Measurements from ENCODE around the gene NOC2L.

Gene NOC2L

GRCh38 chr1:974293-974640 is 15.2 kb upstream of the NOC2L start:
- no peak for DNase-seq

DNA sequence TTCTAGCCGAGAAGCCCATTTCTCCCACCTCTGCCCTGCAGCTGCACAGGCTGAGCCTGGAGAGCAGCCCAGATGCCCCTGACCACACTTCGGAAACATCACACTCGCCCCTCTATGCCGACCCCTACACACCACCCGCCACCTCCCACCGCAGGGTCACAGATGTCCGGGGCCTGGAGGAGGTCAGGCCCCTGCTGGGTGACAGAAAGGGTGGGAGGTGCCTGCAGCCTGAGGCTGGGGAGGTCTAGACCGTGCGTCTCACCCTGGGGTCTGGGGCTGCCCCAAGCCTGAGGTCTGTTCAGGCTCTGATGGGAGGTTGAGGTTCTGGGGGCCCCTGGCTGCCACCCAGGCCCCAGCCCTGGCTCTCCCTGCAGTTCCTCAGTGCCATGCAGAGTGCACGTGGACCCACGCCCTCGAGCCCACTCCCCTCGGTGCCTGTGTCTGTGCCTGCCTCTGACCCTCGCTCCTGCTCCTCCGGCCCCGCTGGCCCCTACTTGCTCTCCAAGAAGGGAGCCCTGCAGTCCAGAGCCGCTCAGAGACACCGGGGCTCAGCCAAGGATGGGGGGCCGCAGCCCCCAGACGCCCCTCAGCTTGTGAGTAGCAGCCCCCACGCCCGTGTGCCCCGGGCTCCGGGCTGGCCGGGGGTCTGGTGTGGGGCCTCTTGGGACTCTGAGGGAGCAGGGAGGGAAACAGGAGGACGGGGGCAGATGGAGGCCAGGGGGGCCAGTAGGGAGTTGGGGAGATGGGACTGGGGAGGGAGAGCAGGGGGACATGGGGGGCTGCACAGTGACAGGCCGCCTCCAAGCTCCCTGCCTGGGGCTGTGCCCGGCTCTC is 14.6 kb upstream of the NOC2L start:
- DNase-seq = no peak

GRCh38 chr1:972726-973458 is 13.8 kb upstream of the NOC2L start:
- DNase-seq = no peak

- DNase-seq = no peak
Observed at GRCh38 chr1:971751-972506, 12.9 kb upstream of the NOC2L start.

DNA sequence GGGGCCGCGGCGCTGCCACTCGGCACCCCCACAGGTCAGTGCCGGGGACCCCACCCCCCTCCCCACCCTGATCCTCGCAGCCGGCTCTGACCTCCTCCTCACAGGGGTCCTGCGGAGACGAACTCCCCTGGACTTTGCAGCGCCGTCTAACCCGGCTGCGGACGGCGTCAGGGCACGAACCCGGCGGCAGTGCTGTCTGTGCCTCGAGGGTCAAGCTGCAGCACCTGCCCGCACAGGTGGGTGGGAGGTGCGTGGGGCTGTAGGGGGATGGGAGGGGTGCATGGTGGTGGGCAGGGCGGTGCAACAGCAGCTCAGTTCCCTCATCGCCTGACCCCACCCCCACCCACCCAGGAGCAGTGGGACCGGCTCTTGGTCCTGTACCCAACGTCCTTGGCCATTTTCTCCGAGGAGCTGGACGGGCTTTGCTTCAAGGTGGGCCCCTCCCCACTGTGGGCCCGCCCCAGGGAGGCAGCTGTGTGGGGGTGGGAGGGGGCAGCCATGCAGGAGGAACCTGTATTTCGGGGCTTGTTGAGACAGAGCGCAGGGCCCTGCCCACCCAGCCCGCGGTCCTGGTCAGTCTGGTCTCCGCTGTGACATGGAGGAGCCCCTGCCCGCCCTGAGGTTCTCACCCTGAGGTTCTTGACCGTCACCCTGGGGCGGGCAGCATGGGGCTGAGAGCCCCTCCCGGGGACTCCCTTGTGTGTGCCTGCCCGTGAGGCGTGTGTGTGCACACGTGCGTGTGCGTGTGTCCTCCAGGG is 12.1 kb upstream of the NOC2L start:
- DNase-seq = no peak

DNA sequence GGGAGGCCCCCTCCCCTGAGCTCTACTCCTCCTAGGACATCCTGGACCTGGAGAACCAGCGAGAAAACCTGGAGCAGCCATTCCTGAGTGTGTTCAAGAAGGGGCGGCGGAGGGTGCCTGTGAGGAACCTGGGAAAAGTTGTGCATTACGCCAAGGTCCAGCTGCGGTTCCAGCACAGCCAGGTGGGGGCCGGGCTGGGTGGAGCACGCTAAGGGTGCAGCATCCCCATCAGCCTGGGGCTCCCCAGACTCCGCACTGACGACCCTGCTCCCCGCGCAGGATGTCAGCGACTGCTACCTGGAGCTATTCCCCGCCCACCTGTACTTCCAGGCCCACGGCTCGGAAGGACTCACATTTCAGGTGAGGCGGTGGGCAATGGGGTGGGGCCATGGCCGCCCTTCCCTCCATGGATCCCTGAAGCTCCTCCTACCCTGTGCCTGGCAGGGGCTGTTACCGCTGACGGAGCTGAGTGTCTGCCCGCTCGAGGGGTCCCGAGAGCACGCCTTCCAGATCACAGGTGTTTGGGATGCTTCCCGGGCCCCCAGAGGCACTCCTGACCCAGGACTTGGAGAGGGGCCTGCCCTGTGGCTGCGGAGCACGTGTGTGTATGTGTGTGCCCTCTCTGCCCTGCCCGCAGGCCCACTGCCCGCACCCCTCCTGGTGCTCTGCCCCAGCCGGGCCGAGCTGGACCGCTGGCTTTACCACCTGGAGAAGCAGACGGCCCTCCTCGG is 11.4 kb upstream of the NOC2L start:
- DNase-seq = no peak

GRCh38 chr1:969260-969855 is 10.3 kb upstream of the NOC2L start:
- no peak for DNase-seq

DNA sequence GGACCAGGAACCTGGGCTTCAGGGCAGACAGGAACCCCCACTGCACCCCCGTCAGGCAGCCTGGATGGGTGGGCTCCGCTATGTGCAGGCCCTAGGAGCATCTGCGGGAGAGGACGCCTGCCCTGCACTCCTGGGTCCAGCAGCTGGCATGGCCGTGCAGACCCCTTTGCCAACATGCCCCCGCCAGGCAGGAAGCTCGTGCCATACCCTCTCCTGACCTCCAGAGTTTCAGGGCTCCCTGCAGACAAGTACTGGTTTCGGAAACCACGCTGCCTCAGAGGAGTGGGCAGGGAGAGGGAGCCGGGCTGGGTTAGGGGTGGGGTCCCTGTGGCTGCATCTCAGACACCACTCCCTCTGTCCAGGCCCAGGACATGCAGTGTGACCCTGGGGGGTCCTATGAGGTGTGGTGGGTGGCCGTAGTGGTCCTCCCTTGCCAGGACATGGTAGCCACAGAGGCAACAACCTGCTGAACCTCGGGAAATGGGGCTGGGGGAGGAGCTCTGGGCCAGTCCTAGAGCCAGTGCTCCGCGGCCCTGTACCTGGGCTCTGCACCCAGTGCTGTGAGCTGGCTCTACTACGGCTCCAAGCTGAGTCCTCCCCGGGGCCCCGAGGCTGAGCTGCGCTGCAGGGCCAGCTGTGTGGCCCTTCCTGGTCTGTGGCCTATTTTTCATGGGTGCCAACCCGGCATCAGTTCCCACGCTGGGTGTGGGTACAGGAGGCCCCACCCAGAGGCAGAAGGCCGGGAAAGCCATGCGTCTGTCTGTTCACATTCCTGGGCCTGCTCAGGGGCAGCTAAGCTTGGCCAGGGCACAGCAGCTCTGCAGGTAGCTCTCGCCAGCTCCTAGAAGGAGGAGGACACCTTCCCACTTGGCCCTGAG is 8.6 kb upstream of the NOC2L start:
- DNase-seq = no peak

DNA sequence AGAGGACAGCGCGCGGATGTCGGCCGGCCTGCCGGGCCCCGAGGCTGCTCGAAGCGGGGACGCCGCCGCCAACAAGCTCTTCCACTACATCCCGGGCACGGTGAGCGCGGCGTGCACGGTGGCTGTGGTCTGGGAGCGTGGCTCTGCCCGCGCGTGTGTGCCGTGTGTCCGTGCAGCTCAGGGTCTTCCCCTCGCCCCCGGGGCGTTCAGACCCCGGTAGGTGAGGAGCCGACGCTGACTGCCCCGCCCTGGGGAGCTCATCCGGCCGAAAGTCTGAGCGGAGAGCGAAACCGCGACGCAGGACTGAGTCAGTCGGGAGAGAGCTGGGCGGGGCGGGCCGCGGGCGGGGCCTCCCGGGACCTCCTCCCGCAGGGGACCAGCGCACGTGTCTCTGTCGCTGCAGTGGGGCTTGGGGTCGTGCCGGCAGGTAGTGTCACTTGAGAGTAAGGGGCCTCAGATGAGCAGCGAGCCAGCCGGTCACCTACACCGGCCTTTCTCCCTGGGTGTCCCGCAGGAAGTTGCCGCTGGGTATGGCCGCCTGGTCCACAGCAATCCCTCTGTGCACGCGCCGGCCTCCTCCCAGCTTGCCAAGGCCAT is 7.7 kb upstream of the NOC2L start:
- DNase-seq = no peak

DNA sequence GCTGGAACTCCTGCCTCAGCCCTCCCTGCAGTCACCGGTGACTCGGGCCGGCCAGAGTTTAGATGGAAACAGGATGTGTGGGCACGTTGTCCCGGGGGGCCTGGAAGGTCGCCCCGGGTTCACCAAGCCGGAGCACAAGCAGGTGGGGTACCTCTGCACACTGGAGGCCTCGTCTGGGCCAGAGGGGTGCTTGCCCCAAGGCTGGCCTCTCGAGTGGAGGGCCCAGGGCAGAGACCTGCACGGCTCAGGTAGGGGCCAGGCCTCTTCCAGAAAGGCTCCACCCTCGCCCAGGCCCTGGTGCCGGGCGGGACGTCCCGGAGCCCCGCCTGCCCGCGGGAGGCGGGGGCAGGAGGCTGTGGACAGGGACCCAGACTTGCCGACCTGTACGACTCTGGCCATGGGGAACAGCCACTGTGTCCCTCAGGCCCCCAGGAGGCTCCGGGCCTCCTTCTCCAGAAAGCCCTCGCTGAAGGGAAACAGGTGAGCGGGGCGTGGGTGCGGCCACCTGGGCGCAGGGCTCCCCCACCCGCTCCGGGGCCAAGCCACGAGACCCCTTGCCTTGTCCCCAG is 7.2 kb upstream of the NOC2L start, which contains the start of gene PLEKHN1:
TSS of gene PLEKHN1 (plus strand) at position 348 of the 569 bp plus-strand sequence. CDS start at position 398, 50 bp downstream.
- no peak for DNase-seq

- no peak for DNase-seq
Observed at GRCh38 chr1:965526-966134, 6.6 kb upstream of the NOC2L start.

DNA sequence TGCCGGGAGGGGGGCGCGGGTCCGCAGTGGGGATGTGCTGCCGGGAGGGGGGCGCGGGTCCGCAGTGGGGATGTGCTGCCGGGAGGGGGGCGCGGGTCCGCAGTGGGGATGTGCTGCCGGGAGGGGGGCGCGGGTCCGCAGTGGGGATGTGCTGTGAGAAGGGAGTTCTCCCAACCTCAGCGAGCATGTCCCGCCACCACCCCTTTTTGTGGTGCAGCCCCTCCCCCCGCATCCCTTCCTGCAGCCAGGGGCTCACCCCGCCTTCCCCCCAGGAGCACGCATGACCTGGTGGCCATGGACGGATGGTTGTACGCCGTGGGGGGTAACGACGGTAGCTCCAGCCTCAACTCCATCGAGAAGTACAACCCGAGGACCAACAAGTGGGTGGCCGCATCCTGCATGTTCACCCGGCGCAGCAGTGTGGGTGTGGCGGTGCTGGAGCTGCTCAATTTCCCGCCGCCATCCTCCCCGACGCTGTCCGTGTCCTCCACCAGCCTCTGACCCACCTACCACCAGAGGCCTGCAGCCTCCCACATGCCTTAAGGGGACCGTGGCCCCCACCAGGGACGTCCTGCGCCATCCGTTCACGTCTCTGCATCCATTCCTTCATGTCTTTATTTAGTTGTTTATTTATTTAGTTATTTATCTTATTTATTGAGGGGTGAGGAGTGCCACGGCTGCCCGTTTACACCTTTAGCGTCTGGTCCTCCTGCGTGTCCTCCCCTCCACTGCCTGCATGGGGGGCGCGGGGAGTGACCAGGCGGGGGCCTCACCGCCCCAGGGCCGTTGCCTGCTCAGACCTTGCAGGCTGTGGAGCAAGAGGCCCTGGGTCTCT is 5.9 kb upstream of the NOC2L start:
- no peak for DNase-seq

- no peak for DNase-seq
Observed at GRCh38 chr1:963746-964525, 4.9 kb upstream of the NOC2L start.

- DNase-seq = no peak
Observed at GRCh38 chr1:963301-963651, 4.2 kb upstream of the NOC2L start.

DNA sequence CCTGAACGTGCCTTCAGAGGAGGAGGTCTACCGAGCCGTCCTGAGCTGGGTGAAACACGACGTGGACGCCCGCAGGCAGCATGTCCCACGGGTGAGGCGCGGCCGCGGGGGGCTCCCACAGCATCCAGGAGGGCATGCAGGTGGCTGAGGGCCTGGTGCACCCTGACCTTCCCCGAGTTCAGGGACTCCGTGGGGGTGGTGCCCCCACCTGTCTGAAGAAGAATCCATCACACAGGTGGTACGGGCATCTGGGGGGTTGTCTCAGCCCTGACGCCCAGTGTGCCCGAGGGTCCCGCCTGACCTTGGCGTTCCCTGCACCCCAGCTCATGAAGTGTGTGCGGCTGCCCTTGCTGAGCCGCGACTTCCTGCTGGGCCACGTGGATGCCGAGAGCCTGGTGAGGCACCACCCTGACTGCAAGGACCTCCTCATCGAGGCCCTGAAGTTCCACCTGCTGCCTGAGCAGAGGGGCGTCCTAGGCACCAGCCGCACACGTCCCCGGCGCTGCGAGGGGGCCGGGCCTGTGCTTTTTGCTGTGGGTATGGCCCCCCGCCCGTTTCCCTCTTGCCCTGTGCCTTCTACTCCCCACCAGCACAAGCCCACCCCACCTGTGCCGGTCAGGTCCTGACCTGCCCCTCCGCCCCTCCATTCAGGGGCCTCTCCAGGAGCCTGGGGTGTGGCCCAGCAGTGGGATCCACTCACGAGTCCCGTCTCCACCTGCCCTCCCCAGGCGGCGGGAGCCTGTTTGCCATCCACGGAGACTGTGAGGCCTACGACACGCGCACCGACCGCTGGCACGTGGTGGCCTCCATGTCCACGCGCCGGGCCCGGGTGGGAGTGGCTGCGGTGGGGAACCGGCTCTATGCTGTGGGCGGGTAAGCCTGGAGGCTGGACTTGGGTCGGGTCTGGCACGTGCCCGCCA is 3.6 kb upstream of the NOC2L start:
- DNase-seq = no peak

- no peak for DNase-seq
Observed at GRCh38 chr1:961132-961669, 2.1 kb upstream of the NOC2L start.
